GM12878 (cell line): Measurements from ENCODE around the gene NDE1. TPM values are rescaled to one million over a fixed set of nuclear protein-coding genes. Genes with fewer than 3 reads are reported as not detected.

Experiments
- ATAC-seq: fragments of 200-7000 bp; cut with Tn5 transposase; 3 replicates; pipeline ENCODE4 v1.9.1; 2020; ENCODE audit warnings: mild to moderate bottlenecking, moderate library complexity
- BruUV-seq: library from RNA; stranded (reverse); fragments of 400-500 nt; replicated peaks from 2 replicates; lab custom pipeline; 2021; lab: Mats Ljungman, UMichigan
- CTCF ChIA-PET: fragments of 300-600 bp; sonication (Branson Sonifier 250); formaldehyde crosslinking; extraction: SDS; loops from one replicate; lab custom pipeline; 2021; ENCODE audit warnings: inconsistent platforms; lab: Yijun Ruan, JAX
- POLR2A ChIA-PET: fragments of 350-600 bp; formaldehyde crosslinking; extraction: SDS; loops from one replicate; lab custom pipeline; 2021; ENCODE audit warnings: inconsistent platforms; lab: Charles Lee
- RAD21 ChIA-PET: fragments of 300-600 bp; sonication (Branson Sonifier 250); formaldehyde crosslinking; loops from one replicate; lab custom pipeline; 2023; ENCODE audit warnings: antibody characterized with exemption; ENCODE audit not compliant: unreplicated experiment; lab: Charles Lee
- SMC1A ChIA-PET: fragments of 300-600 bp; sonication (Branson Sonifier 250); formaldehyde crosslinking; loops from one replicate; lab custom pipeline; 2023; ENCODE audit not compliant: unreplicated experiment, uncharacterized antibody; lab: Charles Lee
- DNase-seq: peaks from one replicate; pipeline ENCODE4 v3.0.0-alpha.2; 2011; ENCODE audit warnings: low read depth, low spot score
- FAIRE-seq: peaks from 3 replicates; lab custom pipeline; 2011; peaks lifted over from hg19 to GRCh38; lab: Jason Lieb, UNC
- H2AFZ ChIP-seq: 2 replicates; pipeline ENCODE4 v1.6.0; 2011; ENCODE audit warnings: low read depth, low read length, control low read depth; ENCODE audit not compliant: control insufficient read depth
- H3K27ac ChIP-seq: 2 replicates; pipeline ENCODE4 v1.5.1; 2011; ENCODE audit warnings: control low read depth; ENCODE audit not compliant: control insufficient read depth, insufficient read depth
- H3K27me3 ChIP-seq, 2 experiments: replicated peaks in 1 of 2; 2 replicates each; pipeline versions ENCODE4 v1.6.0 to v1.6.1; 2011; ENCODE audit warnings: low read length in 1 of 2; ENCODE audit not compliant: control insufficient read depth in 2 of 2, insufficient read depth in 2 of 2
- H3K36me3 ChIP-seq, 2 experiments: 2 replicates each; pipeline ENCODE4 v1.5.1; 2011; ENCODE audit warnings: low read length in 1 of 2; ENCODE audit not compliant: control insufficient read depth in 2 of 2, insufficient read depth in 2 of 2
- H3K4me1 ChIP-seq: 2 replicates; pipeline ENCODE4 v1.6.1; 2011; ENCODE audit warnings: mild to moderate bottlenecking, low read length, moderate library complexity, mixed read lengths; ENCODE audit not compliant: control insufficient read depth, insufficient read depth
- H3K4me2 ChIP-seq: 2 replicates; pipeline ENCODE4 v1.6.0; 2011; ENCODE audit warnings: control low read depth; ENCODE audit not compliant: control insufficient read depth, insufficient read depth
- H3K4me3 ChIP-seq: fragments of 200-600 bp; sonication (generic); 2 replicates; pipeline ENCODE4 v1.5.1; 2016
- H3K79me2 ChIP-seq: 2 replicates; pipeline ENCODE4 v1.6.0; 2011; ENCODE audit warnings: low read length; ENCODE audit not compliant: control insufficient read depth, insufficient read depth
- H3K9ac ChIP-seq: 2 replicates; pipeline ENCODE4 v1.8.0; 2011; ENCODE audit warnings: low read length, control low read depth, mixed read lengths; ENCODE audit not compliant: control insufficient read depth, insufficient read depth
- H3K9me3 ChIP-seq: replicated peaks from 3 replicates; pipeline ENCODE4 v1.5.1; 2011; ENCODE audit warnings: mild to moderate bottlenecking, low read length; ENCODE audit not compliant: control insufficient read depth, insufficient read depth
- H4K20me1 ChIP-seq: 2 replicates; pipeline ENCODE4 v1.6.0; 2011; ENCODE audit not compliant: control insufficient read depth, insufficient read depth
- CBFB ChIP-seq: IDR thresholded peaks from 2 replicates; pipeline ENCODE4 v1.6.1; 2016; ENCODE audit warnings: antibody characterized with exemption, low read depth
- CREM ChIP-seq: IDR thresholded peaks from 2 replicates; pipeline ENCODE4 v1.6.1; 2014; ENCODE audit warnings: antibody characterized with exemption, low read depth
- DPF2 ChIP-seq: fragments of 450-650 bp; IDR thresholded peaks from 2 replicates; pipeline ENCODE4 v1.6.1; 2017; ENCODE audit warnings: mild to moderate bottlenecking
- FOXM1 ChIP-seq: IDR thresholded peaks from 2 replicates; pipeline ENCODE4 v1.6.1; 2012; ENCODE audit warnings: low read depth, mild to moderate bottlenecking, inconsistent platforms, low read length, moderate library complexity
- HCFC1 ChIP-seq: fragments of 150-350 bp; IDR thresholded peaks from 2 replicates; pipeline ENCODE4 v1.6.1; 2014; ENCODE audit warnings: low read length
- IKZF1 ChIP-seq: fragments of 450-650 bp; conservative IDR thresholded peaks from 2 replicates; pipeline ENCODE4 v1.6.1; 2017; ENCODE audit warnings: antibody characterized with exemption, mild to moderate bottlenecking
- IKZF2 ChIP-seq, 2 experiments: fragments of 450-650 bp; IDR thresholded peaks; 2 replicates each; pipeline ENCODE4 v1.6.1; 2017; ENCODE audit warnings: mild to moderate bottlenecking in 2 of 2, moderate library complexity in 2 of 2
- IRF4 ChIP-seq: IDR thresholded peaks from 2 replicates; pipeline ENCODE4 v1.6.1; 2011; ENCODE audit warnings: low read depth, low read length
- PAX5 ChIP-seq: IDR thresholded peaks from 2 replicates; pipeline ENCODE4 v1.6.1; 2011; ENCODE audit warnings: low read depth, low read length, borderline replicate concordance
- POU2F2 ChIP-seq: IDR thresholded peaks from 3 replicates; pipeline ENCODE4 v1.6.1; 2011; ENCODE audit warnings: low read depth, mild to moderate bottlenecking, low read length, borderline replicate concordance
- RAD21 ChIP-seq: IDR thresholded peaks from 2 replicates; pipeline ENCODE4 v1.6.1; 2011; ENCODE audit warnings: mild to moderate bottlenecking, low read depth, low read length, moderate library complexity; ENCODE audit not compliant: insufficient read depth
- SMC3 ChIP-seq: IDR thresholded peaks from 2 replicates; pipeline ENCODE4 v1.6.1; 2011; ENCODE audit warnings: low read length, improper control_type of control experiment, borderline replicate concordance
- YY1 ChIP-seq: IDR thresholded peaks from 2 replicates; pipeline ENCODE4 v1.6.1; 2011; ENCODE audit warnings: low read depth, mild to moderate bottlenecking, low read length
- WGBS: methylation state at CpG from one replicate; pipeline ENCODE4 v1.1.6; 2016; ENCODE audit warnings: low lambda C conversion rate; ENCODE audit not compliant: insufficient replicate concordance, insufficient coverage; ENCODE audit errors: missing lambda C conversion rate; 5-methylcytosine and 5-hydroxymethylcytosine counted together
- in situ Hi-C: fragments of 300-500 bp; cut with MboI; formaldehyde crosslinking; loops from 9 replicates; pipeline ENCODE4 v1.14.3; 2018; ENCODE audit warnings: mixed read lengths
- intact Hi-C: fragments of 100-400 bp; cut with micrococcal nuclease; formaldehyde crosslinking; loops from one replicate; pipeline ENCODE4 v1.14.2; 2022; ENCODE audit not compliant: unreplicated experiment
- polyA plus RNA-seq, 11 experiments: library from polyadenylated mRNA; depleted of rRNA in 4 of 11; unstranded in 6 of 11; stranded (reverse) in 5 of 11; fragments of >200 nt; fragmentation: Nextera tagmentation in 4 of 11; fragmentation: Illumina TruSeq in 1 of 11; extraction: Ambion mirVana in 4 of 11; extraction: Trizol in 1 of 11; gene quantifications; 1 replicate in 1 of 11; 2 replicates in 10 of 11; pipeline versions ENCODE4 v1.2.1 to v1.2.3, GENCODE V29; 2011 to 2016; ENCODE audit warnings: inconsistent platforms in 2 of 11, missing spikeins in 2 of 11, low read depth in 1 of 11
- total RNA-seq, 4 experiments: library from RNA; depleted of rRNA in 3 of 4; stranded (reverse); fragments of >200 nt in 3 of 4; fragmentation: Illumina TruSeq in 1 of 4; extraction: Trizol in 1 of 4; gene quantifications; 2 replicates each; pipeline versions ENCODE4 v1.2.1 to v1.2.3, GENCODE V29; 2013 to 2021
- TF ChIP-seq, protein P1 (sequence below): fragments of 450-650 bp; IDR thresholded peaks from 2 replicates; pipeline ENCODE4 v1.6.1; 2017; ENCODE audit warnings: mild to moderate bottlenecking, low read depth, inconsistent platforms; ENCODE audit not compliant: poor library complexity, severe bottlenecking
- TF ChIP-seq, protein P2 (sequence below): fragments of 150-350 bp; IDR thresholded peaks from 2 replicates; pipeline ENCODE4 v1.6.1; 2016; ENCODE audit warnings: low read depth, low read length
- TF ChIP-seq, protein P3 (sequence below): fragments of 450-650 bp; IDR thresholded peaks from 2 replicates; pipeline ENCODE4 v1.6.1; 2016; ENCODE audit warnings: mild to moderate bottlenecking

The NDE1 gene
- total and polyA plus RNA-seq, 10 of the 15 experiments (the other 5 are each of a cell fraction or from before 2014, with no cell fraction given), result 5.7 to 148 (median 87.8) TPM

DNA sequence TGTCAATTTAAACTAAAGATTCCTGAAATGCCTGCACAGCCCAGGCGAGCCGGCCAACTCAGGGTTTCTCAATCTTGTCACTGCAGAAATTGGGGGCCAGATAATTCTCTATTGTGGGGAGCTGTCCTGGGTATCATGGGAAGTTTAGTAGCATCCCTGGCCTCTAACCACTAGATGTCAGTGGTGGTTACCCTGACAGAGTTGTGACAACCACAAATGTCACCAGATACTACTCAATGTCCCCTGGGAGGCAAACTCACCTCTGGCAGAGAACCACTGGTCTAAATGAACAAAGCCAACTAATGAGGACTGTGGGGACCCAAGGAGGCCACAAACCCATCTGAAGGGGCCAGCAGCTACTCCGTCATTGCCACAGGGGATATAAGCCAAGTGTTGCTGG lies 115.8 kb downstream of the NDE1 start:
- FAIRE-seq (peak; percentile 38), ATAC-seq (peak; percentile 99), DNase-seq (peak; percentile 74)
- Histone ChIP-seq H3K27ac (no peak overlapping the region), H3K4me3 (no peak overlapping the region), H4K20me1 (no peaks in the 10 kb centered on the region), H3K79me2 (no peaks in the 10 kb centered on the region), H3K9me3 (no peaks in the 10 kb centered on the region), H2AFZ (no peak overlapping the region), H3K4me1 (no peaks in the 10 kb centered on the region; the same call in 1 of the 2 replicates), H3K36me3 (no peaks in the 10 kb centered on the region), H3K4me2 (no peak overlapping the region), H3K27me3 (no peaks in the 10 kb centered on the region), H3K9ac (no peak overlapping the region)
- POLR2A ChIA-PET, result interaction anchor here (0.7 kb wide), 1 partner anchor 102 kb away, joined by 4 read pairs; no protein-coding TSS in a partner anchor
- SMC1A ChIA-PET, result interaction anchor here (0.9 to 2.2 kb wide), 7 partner anchors 10 to 361 kb away, joined by 3 to 14 read pairs (median 5); no protein-coding TSS in a partner anchor
- in situ Hi-C loops, result no loop called here
- RAD21 ChIA-PET, result interaction anchor here (0.6 to 1.9 kb wide), 7 partner anchors 9 to 1455 kb away, joined by 3 to 19 read pairs (median 5); no protein-coding TSS in a partner anchor
- CTCF ChIA-PET, result interaction anchor here (0.6 to 2.8 kb wide), 17 partner anchors 9 to 421 kb away, joined by 3 to 19 read pairs (median 4); no protein-coding TSS in a partner anchor
- WGBS, result 0% methylated on average over 3 of the region's 3 CpGs
- BruUV-seq, result no TSS peak
- intact Hi-C loops, result loop anchor here (1.0 to 10.0 kb wide), 4 partner anchors 56 to 429 kb away; no protein-coding TSS in a partner anchor
- peak; percentile 11 to 34; a peak in 2 of 4 replicates for TF ChIP-seq IKZF2 (IDR thresholded peaks at IDR 0.05)
- TF ChIP-seq RAD21, result peak; percentile 88
- TF ChIP-seq CBFB, result peak; percentile 80; the same call in 1 of the 2 replicates
- TF ChIP-seq YY1, result peak; percentile 68
- TF ChIP-seq, protein P1, sequence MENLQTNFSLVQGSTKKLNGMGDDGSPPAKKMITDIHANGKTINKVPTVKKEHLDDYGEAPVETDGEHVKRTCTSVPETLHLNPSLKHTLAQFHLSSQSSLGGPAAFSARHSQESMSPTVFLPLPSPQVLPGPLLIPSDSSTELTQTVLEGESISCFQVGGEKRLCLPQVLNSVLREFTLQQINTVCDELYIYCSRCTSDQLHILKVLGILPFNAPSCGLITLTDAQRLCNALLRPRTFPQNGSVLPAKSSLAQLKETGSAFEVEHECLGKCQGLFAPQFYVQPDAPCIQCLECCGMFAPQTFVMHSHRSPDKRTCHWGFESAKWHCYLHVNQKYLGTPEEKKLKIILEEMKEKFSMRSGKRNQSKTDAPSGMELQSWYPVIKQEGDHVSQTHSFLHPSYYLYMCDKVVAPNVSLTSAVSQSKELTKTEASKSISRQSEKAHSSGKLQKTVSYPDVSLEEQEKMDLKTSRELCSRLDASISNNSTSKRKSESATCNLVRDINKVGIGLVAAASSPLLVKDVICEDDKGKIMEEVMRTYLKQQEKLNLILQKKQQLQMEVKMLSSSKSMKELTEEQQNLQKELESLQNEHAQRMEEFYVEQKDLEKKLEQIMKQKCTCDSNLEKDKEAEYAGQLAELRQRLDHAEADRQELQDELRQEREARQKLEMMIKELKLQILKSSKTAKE, result no peak
- peak; percentile 67; the same call in 1 of the 2 replicates for TF ChIP-seq IRF4
- TF ChIP-seq SMC3, result peak; percentile 87
- TF ChIP-seq, protein P2, sequence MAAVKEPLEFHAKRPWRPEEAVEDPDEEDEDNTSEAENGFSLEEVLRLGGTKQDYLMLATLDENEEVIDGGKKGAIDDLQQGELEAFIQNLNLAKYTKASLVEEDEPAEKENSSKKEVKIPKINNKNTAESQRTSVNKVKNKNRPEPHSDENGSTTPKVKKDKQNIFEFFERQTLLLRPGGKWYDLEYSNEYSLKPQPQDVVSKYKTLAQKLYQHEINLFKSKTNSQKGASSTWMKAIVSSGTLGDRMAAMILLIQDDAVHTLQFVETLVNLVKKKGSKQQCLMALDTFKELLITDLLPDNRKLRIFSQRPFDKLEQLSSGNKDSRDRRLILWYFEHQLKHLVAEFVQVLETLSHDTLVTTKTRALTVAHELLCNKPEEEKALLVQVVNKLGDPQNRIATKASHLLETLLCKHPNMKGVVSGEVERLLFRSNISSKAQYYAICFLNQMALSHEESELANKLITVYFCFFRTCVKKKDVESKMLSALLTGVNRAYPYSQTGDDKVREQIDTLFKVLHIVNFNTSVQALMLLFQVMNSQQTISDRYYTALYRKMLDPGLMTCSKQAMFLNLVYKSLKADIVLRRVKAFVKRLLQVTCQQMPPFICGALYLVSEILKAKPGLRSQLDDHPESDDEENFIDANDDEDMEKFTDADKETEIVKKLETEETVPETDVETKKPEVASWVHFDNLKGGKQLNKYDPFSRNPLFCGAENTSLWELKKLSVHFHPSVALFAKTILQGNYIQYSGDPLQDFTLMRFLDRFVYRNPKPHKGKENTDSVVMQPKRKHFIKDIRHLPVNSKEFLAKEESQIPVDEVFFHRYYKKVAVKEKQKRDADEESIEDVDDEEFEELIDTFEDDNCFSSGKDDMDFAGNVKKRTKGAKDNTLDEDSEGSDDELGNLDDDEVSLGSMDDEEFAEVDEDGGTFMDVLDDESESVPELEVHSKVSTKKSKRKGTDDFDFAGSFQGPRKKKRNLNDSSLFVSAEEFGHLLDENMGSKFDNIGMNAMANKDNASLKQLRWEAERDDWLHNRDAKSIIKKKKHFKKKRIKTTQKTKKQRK, result 0 out of 2 replicates have a peak, but pooled peaks have one; percentile 12
- peak; percentile 57; the same call in 1 of the 3 replicates for TF ChIP-seq POU2F2
- TF ChIP-seq HCFC1, result no peak
- TF ChIP-seq, protein P3, sequence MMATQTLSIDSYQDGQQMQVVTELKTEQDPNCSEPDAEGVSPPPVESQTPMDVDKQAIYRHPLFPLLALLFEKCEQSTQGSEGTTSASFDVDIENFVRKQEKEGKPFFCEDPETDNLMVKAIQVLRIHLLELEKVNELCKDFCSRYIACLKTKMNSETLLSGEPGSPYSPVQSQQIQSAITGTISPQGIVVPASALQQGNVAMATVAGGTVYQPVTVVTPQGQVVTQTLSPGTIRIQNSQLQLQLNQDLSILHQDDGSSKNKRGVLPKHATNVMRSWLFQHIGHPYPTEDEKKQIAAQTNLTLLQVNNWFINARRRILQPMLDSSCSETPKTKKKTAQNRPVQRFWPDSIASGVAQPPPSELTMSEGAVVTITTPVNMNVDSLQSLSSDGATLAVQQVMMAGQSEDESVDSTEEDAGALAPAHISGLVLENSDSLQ, result peak; percentile 86
- TF ChIP-seq CREM, result 0 out of 2 replicates have a peak, but pooled peaks have one; percentile 10
- 0 out of 2 replicates have a peak, but pooled peaks have one; percentile 12 for TF ChIP-seq PAX5
- peak; percentile 48 for TF ChIP-seq IKZF1
- TF ChIP-seq FOXM1, result peak; percentile 38; the same call in 1 of the 2 replicates
- no peak; the same call in 1 of the 2 replicates for TF ChIP-seq DPF2
